GM23338 (cell line): ENCODE measurements around the gene COL21A1. TPM values are rescaled to one million over a fixed set of nuclear protein-coding genes. Genes with fewer than 3 reads are reported as not detected.
A peak's percentile ranks its signal among the peaks of the same experiment; 100 is the strongest.

Source experiments
- ATAC-seq: fragments of 200-7000 bp; cut with Tn5 transposase; 3 replicates; pipeline ENCODE4 v1.9.1; 2020
- DNase-seq: peaks from one replicate; pipeline ENCODE4 v3.0.0-alpha.2; 2015; ENCODE audit warnings: low spot score
- H2AFZ ChIP-seq: fragments of 200-600 bp; sonication (generic); 2 replicates; pipeline ENCODE4 v1.8.0; 2016; ENCODE audit warnings: antibody characterized with exemption, mild to moderate bottlenecking, moderate library complexity
- H3F3A ChIP-seq: fragments of 200-600 bp; sonication (generic); replicated peaks from 2 replicates; pipeline ENCODE4 v1.8.0; 2017; ENCODE audit warnings: antibody characterized with exemption, mixed run types, low read depth
- H3K27ac ChIP-seq: fragments of 200-600 bp; sonication (generic); 2 replicates; pipeline ENCODE4 v1.6.1; 2016; ENCODE audit warnings: low read depth
- H3K27me3 ChIP-seq: fragments of 200-600 bp; sonication (generic); 2 replicates; pipeline ENCODE4 v1.8.0; 2016; ENCODE audit warnings: mild to moderate bottlenecking, mixed run types, moderate library complexity; ENCODE audit not compliant: insufficient read depth
- H3K36me3 ChIP-seq: fragments of 200-600 bp; sonication (generic); 2 replicates; pipeline ENCODE4 v1.8.0; 2016; ENCODE audit warnings: mild to moderate bottlenecking; ENCODE audit not compliant: insufficient read depth
- H3K4me1 ChIP-seq: fragments of 200-600 bp; sonication (generic); 2 replicates; pipeline ENCODE4 v1.8.0; 2016; ENCODE audit warnings: mild to moderate bottlenecking, moderate library complexity; ENCODE audit not compliant: insufficient read depth
- H3K4me2 ChIP-seq: fragments of 200-600 bp; sonication (generic); 2 replicates; pipeline ENCODE4 v1.7.1; 2017; ENCODE audit warnings: mixed run types
- H3K4me3 ChIP-seq: fragments of 200-600 bp; sonication (generic); 2 replicates; pipeline ENCODE4 v1.6.1; 2016; ENCODE audit warnings: mixed run types
- H3K79me2 ChIP-seq: fragments of 200-600 bp; sonication (generic); replicated peaks from 2 replicates; pipeline ENCODE4 v1.8.0; 2017; ENCODE audit warnings: mild to moderate bottlenecking; ENCODE audit not compliant: insufficient read depth
- H3K9me2 ChIP-seq: fragments of 200-600 bp; sonication (generic); 2 replicates; pipeline ENCODE4 v1.8.0; 2017; ENCODE audit not compliant: insufficient read depth
- H4K20me1 ChIP-seq: fragments of 200-600 bp; sonication (generic); replicated peaks from 2 replicates; pipeline ENCODE4 v1.8.0; 2017; ENCODE audit warnings: mild to moderate bottlenecking; ENCODE audit not compliant: insufficient read depth
- H3K27ac Mint-ChIP-seq: 2 replicates; pipeline ENCODE4 v1.8.0; 2020; ENCODE audit warnings: inconsistent platforms, mild to moderate bottlenecking, moderate library complexity, mixed read lengths
- H3K27me3 Mint-ChIP-seq: 3 replicates; pipeline ENCODE4 v1.8.0; 2022; ENCODE audit warnings: low read depth, mild to moderate bottlenecking, moderate library complexity, mixed read lengths, inconsistent platforms; ENCODE audit not compliant: insufficient read depth, poor library complexity
- H3K36me3 Mint-ChIP-seq: 3 replicates; pipeline ENCODE4 v1.8.0; 2021; ENCODE audit warnings: low read depth, mild to moderate bottlenecking, inconsistent platforms, moderate library complexity, mixed read lengths
- H3K4me1 Mint-ChIP-seq: 3 replicates; pipeline ENCODE4 v1.8.0; 2020; ENCODE audit warnings: mild to moderate bottlenecking, inconsistent platforms, mixed read lengths
- H3K4me3 Mint-ChIP-seq: 3 replicates; pipeline ENCODE4 v1.8.0; 2021; ENCODE audit warnings: moderate library complexity, mild to moderate bottlenecking, inconsistent platforms, mixed read lengths
- H3K9me3 Mint-ChIP-seq: 3 replicates; pipeline ENCODE4 v1.8.0; 2020; ENCODE audit warnings: moderate library complexity, mild to moderate bottlenecking, inconsistent platforms, mixed read lengths
- CREB1 ChIP-seq: fragments of 250-450 bp; sonication (Bioruptor Pico); IDR thresholded peaks from 2 replicates; pipeline ENCODE4 v1.5.0; 2020; ENCODE audit warnings: low read depth, mild to moderate bottlenecking, moderate library complexity
- EZH2 ChIP-seq: fragments of 200-600 bp; sonication (generic); IDR thresholded peaks from one replicate; pipeline ENCODE4 v1.8.0; 2017; ENCODE audit warnings: antibody characterized with exemption, mild to moderate bottlenecking, low read depth; ENCODE audit not compliant: unreplicated experiment
- EZH2phosphoT487 ChIP-seq: fragments of 200-600 bp; sonication (generic); IDR thresholded peaks from one replicate; pipeline ENCODE4 v1.8.1; 2018; ENCODE audit warnings: antibody characterized with exemption; ENCODE audit not compliant: unreplicated experiment
- JUNB ChIP-seq: IDR thresholded peaks from one replicate; pipeline ENCODE4 v1.6.1; 2016; ENCODE audit warnings: antibody characterized with exemption; ENCODE audit not compliant: unreplicated experiment
- NANOG ChIP-seq: IDR thresholded peaks from 2 replicates; pipeline ENCODE4 v1.6.1; 2016; ENCODE audit warnings: antibody characterized with exemption, borderline replicate concordance
- POLR2AphosphoS5 ChIP-seq: IDR thresholded peaks from 2 replicates; pipeline ENCODE4 v1.6.1; 2016; ENCODE audit warnings: antibody characterized with exemption, low read depth
- STAT1 ChIP-seq: IDR thresholded peaks from one replicate; pipeline ENCODE4 v1.6.1; 2016; ENCODE audit warnings: antibody characterized with exemption; ENCODE audit not compliant: unreplicated experiment
- ZNF114 ChIP-seq: fragments of 250-450 bp; sonication (Bioruptor Pico); IDR thresholded peaks from 2 replicates; pipeline ENCODE4 v1.5.0; 2020; ENCODE audit warnings: mild to moderate bottlenecking, moderate library complexity
- ZNF331 ChIP-seq: fragments of 250-450 bp; sonication (Bioruptor Pico); IDR thresholded peaks from 2 replicates; pipeline ENCODE4 v1.5.0; 2020; ENCODE audit warnings: low read depth, mild to moderate bottlenecking, moderate library complexity
- long read RNA-seq: library from polyadenylated mRNA; unstranded; transcript quantifications from one replicate; pipeline ENCODE4 v2.0.0, GENCODE V29; 2020; ENCODE audit not compliant: unreplicated experiment
- polyA plus RNA-seq: library from polyadenylated mRNA; unstranded; fragments of >200 nt; fragmentation: Nextera tagmentation; extraction: Ambion mirVana; gene quantifications from 2 replicates; pipeline ENCODE4 v1.2.1, GENCODE V29; 2016
- total RNA-seq: library from RNA; depleted of rRNA; stranded (reverse); fragments of >200 nt; shearing (Covaris generic); gene quantifications from 2 replicates; pipeline ENCODE4 v1.2.3, GENCODE V29; 2014; rRNA removed
- TF ChIP-seq, protein P1 (sequence below): fragments of 250-450 bp; sonication (Bioruptor Pico); IDR thresholded peaks from 2 replicates; pipeline ENCODE4 v1.5.0; 2020; ENCODE audit warnings: mild to moderate bottlenecking, moderate library complexity
- TF ChIP-seq, protein P2 (sequence below), 2 experiments: fragments of 200-600 bp in 1 of 2; sonication (generic) in 1 of 2; conservative IDR thresholded peaks; 2 replicates each; pipeline versions ENCODE4 v1.5.1 to v1.6.1; 2016 to 2017; ENCODE audit warnings: antibody characterized with exemption in 2 of 2, low read depth in 2 of 2, mild to moderate bottlenecking in 2 of 2, moderate library complexity in 1 of 2
- TF ChIP-seq, protein P3 (sequence below): IDR thresholded peaks from one replicate; pipeline ENCODE4 v1.6.1; 2018; ENCODE audit warnings: antibody characterized with exemption; ENCODE audit not compliant: unreplicated experiment
- TF ChIP-seq, protein P4 (sequence below): IDR thresholded peaks from 2 replicates; pipeline ENCODE4 v1.6.1; 2016; ENCODE audit warnings: antibody characterized with exemption

COL21A1 gene
- total RNA-seq, result 6.1 and 6.2 TPM in 2 replicates
- 3.4 and 5.0 TPM in 2 replicates for polyA plus RNA-seq
- long read RNA-seq, result 0 reads

DNA sequence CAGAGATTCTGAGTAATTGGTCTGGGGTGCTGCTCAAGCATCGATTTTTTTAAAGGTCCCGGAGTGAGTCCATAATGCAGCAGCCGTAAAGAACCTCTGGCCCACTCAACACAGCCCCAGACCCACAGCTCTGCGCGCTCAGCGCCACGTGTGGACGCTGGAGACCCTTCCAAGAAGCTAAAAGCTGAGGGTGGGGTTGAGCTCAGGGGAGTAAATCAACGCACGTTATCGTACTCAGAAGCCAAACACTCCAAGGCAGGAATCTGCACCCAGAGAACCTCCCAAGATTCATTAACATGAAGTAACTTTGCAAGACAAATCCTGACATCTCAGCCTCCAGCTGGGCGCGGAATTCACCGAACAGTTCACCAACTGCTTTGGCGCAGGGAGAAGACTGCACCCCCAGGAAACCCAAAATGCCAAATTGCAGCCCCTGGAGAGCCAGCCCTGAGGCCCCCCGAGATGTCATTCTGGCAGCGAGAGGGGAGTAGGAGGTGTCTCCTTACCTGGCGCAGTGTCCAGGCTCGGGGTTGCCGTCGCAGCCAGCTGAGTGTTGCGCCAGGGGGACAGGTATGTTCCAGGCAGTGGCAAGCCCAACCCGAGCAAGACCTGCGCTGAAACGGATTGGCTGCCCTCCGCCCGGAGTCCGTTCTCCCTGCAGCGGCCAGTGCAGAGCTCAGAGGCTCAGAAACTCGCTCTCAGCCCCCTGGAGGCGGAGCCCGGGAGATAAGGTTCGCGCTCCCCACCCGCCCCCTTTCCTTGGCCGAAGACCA lies at the start of gene COL21A1:
TSS of gene COL21A1 (minus strand) at position 700 of the 773 bp plus-strand sequence. CDS start 64,962 bp downstream, outside the sequence.
- Mint-ChIP-seq H3K27me3 (peaks cover 1% of the 10 kb centered on the region), H3K4me3 (peak within 1 kb of the TSS; percentile 81), H3K4me1 (peaks cover 41% of the 10 kb centered on the region), H3K9me3 (no peaks in the 10 kb centered on the region), H3K27ac (peak within 1 kb of the TSS; percentile 97), H3K36me3 (no peaks in the 10 kb centered on the region)
- no peaks in the 10 kb centered on the region for H3K36me3 ChIP-seq
- no peaks in the 10 kb centered on the region for H3K27me3 ChIP-seq
- ATAC-seq (peak; percentile 94), DNase-seq (peak; percentile 94)
- peaks cover 49% of the 10 kb centered on the region for H3K4me1 ChIP-seq
- peak within 1 kb of the TSS; percentile 95 for H3K27ac ChIP-seq
- 0 out of 2 replicates have a peak, but pooled peaks cover 3% of the 10 kb centered on the region for H3F3A ChIP-seq
- H3K79me2 ChIP-seq, result no peaks in the 10 kb centered on the region
- peak within 1 kb of the TSS; percentile 90 for H2AFZ ChIP-seq
- H4K20me1 ChIP-seq, result no peaks in the 10 kb centered on the region
- no peaks in the 10 kb centered on the region for H3K9me2 ChIP-seq
- H3K4me3 ChIP-seq, result peak within 1 kb of the TSS; percentile 60
- H3K4me2 ChIP-seq, result peak within 1 kb of the TSS; percentile 79
- TF ChIP-seq, protein P1, sequence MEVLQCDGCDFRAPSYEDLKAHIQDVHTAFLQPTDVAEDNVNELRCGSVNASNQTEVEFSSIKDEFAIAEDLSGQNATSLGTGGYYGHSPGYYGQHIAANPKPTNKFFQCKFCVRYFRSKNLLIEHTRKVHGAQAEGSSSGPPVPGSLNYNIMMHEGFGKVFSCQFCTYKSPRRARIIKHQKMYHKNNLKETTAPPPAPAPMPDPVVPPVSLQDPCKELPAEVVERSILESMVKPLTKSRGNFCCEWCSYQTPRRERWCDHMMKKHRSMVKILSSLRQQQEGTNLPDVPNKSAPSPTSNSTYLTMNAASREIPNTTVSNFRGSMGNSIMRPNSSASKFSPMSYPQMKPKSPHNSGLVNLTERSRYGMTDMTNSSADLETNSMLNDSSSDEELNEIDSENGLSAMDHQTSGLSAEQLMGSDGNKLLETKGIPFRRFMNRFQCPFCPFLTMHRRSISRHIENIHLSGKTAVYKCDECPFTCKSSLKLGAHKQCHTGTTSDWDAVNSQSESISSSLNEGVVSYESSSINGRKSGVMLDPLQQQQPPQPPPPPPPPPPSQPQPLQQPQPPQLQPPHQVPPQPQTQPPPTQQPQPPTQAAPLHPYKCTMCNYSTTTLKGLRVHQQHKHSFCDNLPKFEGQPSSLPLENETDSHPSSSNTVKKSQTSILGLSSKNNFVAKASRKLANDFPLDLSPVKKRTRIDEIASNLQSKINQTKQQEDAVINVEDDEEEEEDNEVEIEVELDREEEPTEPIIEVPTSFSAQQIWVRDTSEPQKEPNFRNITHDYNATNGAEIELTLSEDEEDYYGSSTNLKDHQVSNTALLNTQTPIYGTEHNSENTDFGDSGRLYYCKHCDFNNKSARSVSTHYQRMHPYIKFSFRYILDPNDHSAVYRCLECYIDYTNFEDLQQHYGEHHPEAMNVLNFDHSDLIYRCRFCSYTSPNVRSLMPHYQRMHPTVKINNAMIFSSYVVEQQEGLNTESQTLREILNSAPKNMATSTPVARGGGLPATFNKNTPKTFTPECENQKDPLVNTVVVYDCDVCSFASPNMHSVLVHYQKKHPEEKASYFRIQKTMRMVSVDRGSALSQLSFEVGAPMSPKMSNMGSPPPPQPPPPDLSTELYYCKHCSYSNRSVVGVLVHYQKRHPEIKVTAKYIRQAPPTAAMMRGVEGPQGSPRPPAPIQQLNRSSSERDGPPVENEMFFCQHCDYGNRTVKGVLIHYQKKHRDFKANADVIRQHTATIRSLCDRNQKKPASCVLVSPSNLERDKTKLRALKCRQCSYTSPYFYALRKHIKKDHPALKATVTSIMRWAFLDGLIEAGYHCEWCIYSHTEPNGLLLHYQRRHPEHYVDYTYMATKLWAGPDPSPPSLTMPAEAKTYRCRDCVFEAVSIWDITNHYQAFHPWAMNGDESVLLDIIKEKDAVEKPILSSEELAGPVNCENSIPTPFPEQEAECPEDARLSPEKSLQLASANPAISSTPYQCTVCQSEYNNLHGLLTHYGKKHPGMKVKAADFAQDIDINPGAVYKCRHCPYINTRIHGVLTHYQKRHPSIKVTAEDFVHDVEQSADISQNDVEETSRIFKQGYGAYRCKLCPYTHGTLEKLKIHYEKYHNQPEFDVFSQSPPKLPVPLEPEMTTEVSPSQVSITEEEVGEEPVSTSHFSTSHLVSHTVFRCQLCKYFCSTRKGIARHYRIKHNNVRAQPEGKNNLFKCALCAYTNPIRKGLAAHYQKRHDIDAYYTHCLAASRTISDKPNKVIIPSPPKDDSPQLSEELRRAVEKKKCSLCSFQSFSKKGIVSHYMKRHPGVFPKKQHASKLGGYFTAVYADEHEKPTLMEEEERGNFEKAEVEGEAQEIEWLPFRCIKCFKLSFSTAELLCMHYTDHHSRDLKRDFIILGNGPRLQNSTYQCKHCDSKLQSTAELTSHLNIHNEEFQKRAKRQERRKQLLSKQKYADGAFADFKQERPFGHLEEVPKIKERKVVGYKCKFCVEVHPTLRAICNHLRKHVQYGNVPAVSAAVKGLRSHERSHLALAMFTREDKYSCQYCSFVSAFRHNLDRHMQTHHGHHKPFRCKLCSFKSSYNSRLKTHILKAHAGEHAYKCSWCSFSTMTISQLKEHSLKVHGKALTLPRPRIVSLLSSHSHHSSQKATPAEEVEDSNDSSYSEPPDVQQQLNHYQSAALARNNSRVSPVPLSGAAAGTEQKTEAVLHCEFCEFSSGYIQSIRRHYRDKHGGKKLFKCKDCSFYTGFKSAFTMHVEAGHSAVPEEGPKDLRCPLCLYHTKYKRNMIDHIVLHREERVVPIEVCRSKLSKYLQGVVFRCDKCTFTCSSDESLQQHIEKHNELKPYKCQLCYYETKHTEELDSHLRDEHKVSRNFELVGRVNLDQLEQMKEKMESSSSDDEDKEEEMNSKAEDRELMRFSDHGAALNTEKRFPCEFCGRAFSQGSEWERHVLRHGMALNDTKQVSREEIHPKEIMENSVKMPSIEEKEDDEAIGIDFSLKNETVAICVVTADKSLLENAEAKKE (CRISPR knock-in tag), result 0 out of 2 replicates have a peak, but pooled peaks have one; percentile 41
- TF ChIP-seq ZNF114 (no peak), ZNF331 (CRISPR knock-in tag) (no peak), NANOG (peak; percentile 52; the same call in 1 of the 2 replicates), JUNB (no peak), STAT1 (no peak), CREB1 (CRISPR knock-in tag) (no peak), POLR2AphosphoS5 (0 out of 2 replicates have a peak, but pooled peaks have one; percentile 16), EZH2phosphoT487 (no peak), EZH2 (no peak)
- TF ChIP-seq, protein P2, sequence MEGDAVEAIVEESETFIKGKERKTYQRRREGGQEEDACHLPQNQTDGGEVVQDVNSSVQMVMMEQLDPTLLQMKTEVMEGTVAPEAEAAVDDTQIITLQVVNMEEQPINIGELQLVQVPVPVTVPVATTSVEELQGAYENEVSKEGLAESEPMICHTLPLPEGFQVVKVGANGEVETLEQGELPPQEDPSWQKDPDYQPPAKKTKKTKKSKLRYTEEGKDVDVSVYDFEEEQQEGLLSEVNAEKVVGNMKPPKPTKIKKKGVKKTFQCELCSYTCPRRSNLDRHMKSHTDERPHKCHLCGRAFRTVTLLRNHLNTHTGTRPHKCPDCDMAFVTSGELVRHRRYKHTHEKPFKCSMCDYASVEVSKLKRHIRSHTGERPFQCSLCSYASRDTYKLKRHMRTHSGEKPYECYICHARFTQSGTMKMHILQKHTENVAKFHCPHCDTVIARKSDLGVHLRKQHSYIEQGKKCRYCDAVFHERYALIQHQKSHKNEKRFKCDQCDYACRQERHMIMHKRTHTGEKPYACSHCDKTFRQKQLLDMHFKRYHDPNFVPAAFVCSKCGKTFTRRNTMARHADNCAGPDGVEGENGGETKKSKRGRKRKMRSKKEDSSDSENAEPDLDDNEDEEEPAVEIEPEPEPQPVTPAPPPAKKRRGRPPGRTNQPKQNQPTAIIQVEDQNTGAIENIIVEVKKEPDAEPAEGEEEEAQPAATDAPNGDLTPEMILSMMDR (conservative IDR thresholded peaks at IDR 0.05; ENCODE audit: low read depth in 2 of 2), result peak; percentile 22 to 44
- TF ChIP-seq, protein P3, sequence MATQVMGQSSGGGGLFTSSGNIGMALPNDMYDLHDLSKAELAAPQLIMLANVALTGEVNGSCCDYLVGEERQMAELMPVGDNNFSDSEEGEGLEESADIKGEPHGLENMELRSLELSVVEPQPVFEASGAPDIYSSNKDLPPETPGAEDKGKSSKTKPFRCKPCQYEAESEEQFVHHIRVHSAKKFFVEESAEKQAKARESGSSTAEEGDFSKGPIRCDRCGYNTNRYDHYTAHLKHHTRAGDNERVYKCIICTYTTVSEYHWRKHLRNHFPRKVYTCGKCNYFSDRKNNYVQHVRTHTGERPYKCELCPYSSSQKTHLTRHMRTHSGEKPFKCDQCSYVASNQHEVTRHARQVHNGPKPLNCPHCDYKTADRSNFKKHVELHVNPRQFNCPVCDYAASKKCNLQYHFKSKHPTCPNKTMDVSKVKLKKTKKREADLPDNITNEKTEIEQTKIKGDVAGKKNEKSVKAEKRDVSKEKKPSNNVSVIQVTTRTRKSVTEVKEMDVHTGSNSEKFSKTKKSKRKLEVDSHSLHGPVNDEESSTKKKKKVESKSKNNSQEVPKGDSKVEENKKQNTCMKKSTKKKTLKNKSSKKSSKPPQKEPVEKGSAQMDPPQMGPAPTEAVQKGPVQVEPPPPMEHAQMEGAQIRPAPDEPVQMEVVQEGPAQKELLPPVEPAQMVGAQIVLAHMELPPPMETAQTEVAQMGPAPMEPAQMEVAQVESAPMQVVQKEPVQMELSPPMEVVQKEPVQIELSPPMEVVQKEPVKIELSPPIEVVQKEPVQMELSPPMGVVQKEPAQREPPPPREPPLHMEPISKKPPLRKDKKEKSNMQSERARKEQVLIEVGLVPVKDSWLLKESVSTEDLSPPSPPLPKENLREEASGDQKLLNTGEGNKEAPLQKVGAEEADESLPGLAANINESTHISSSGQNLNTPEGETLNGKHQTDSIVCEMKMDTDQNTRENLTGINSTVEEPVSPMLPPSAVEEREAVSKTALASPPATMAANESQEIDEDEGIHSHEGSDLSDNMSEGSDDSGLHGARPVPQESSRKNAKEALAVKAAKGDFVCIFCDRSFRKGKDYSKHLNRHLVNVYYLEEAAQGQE, result no peak
- TF ChIP-seq, protein P4, sequence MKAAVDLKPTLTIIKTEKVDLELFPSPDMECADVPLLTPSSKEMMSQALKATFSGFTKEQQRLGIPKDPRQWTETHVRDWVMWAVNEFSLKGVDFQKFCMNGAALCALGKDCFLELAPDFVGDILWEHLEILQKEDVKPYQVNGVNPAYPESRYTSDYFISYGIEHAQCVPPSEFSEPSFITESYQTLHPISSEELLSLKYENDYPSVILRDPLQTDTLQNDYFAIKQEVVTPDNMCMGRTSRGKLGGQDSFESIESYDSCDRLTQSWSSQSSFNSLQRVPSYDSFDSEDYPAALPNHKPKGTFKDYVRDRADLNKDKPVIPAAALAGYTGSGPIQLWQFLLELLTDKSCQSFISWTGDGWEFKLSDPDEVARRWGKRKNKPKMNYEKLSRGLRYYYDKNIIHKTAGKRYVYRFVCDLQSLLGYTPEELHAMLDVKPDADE, result 0 out of 2 replicates have a peak, but pooled peaks have one; percentile 21
